Esophagus squamous epithelium (tissue), 5 donors: ENCODE data around the gene MAP4K4. TPM values are rescaled to one million over a fixed set of nuclear protein-coding genes. Genes with fewer than 3 reads are reported as not detected.

Source experiments
- DNase-seq: peaks from one replicate; lab custom pipeline; 2025; lab: John Stamatoyannopoulos, UW
- H3K27ac ChIP-seq, 4 donors: fragments of 200-600 bp; sonication (generic); one replicate each; pipeline ENCODE4 v1.5.1; 2016 to 2019; ENCODE audit warnings: mild to moderate bottlenecking in 1 of 4
- H3K27me3 ChIP-seq, 4 donors: fragments of 200-600 bp; sonication (generic); 1 replicate in 3 of 4; 2 replicates in 1 of 4; pipeline versions ENCODE4 v1.5.1 to v1.6.0; 2017 to 2021; ENCODE audit warnings: antibody characterized with exemption in 1 of 4
- H3K36me3 ChIP-seq, 3 donors: fragments of 200-600 bp; sonication (generic); one replicate each; pipeline ENCODE4 v1.5.1; 2016 to 2019
- H3K4me1 ChIP-seq, 3 donors: fragments of 200-600 bp; sonication (generic); one replicate each; pipeline ENCODE4 v1.5.1; 2017 to 2019
- H3K4me3 ChIP-seq, 4 donors: fragments of 200-600 bp; sonication (generic); 1 replicate in 3 of 4; 2 replicates in 1 of 4; pipeline ENCODE4 v1.5.1; 2016 to 2019; ENCODE audit warnings: mild to moderate bottlenecking in 2 of 4, moderate library complexity in 1 of 4
- H3K9me3 ChIP-seq, 3 donors: fragments of 200-600 bp; sonication (generic); one replicate each; pipeline ENCODE4 v1.5.1; 2016 to 2019
- POLR2A ChIP-seq, 4 donors: fragments of 450-650 bp; IDR thresholded peaks; one replicate each; pipeline ENCODE4 v1.6.1; 2017; ENCODE audit warnings: antibody characterized with exemption in 4 of 4, mild to moderate bottlenecking in 4 of 4, moderate library complexity in 3 of 4
- WGBS, 2 donors: methylation state at CpG; one replicate each; pipeline ENCODE4 v1.1.5; 2018; 5-methylcytosine and 5-hydroxymethylcytosine counted together
- intact Hi-C: fragments of 100-400 bp; cut with DNase I; formaldehyde crosslinking; loops from one replicate; pipeline ENCODE4 v1.15.0; 2022
- total RNA-seq, 4 donors: library from RNA; depleted of rRNA; stranded (reverse); fragments of >200 nt; gene quantifications; one replicate each; pipeline ENCODE4 v1.1.0, GENCODE V29; 2016
- TF ChIP-seq, protein P1 (sequence below), 6 experiments: fragments of 450-650 bp in 4 of 6; fragments of 200-600 bp in 2 of 6; sonication (generic) in 2 of 6; IDR thresholded peaks; one replicate each; pipeline ENCODE4 v1.5.1; 2016 to 2019; ENCODE audit warnings: antibody characterized with exemption in 6 of 6, mild to moderate bottlenecking in 4 of 6, moderate library complexity in 4 of 6
- donor health status: DM: yes; HTN: yes; CAD: no.

The MAP4K4 gene
- total RNA-seq, 4 donors from 2014 or later, result 46.0 to 121 (median 53.9) TPM

DNA sequence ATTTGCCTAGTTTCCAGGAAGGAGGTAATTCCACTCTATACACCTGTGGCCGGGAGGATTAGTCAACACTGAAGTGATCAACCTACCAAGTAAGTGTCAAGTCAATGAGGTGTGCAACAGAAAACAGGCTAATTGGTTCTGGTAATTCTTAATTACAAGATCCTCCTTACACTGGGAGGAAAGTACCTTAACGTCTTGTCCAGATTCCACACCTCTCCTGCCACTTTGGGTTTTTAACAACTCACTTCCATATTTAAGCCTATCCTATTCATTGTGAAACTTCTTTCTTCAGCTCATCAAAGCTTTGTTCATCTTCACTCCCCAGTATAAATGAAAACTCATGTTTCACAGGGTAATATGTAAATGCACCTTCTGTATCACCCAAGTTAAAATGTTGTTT, 22.0 kb upstream of the MAP4K4 start:
- WGBS, 2 donors, result 34 to 37% methylated on average over 2 of the region's 2 CpGs
- Histone ChIP-seq H3K27me3 (no peaks in the 10 kb centered on the region), H3K9me3 (peaks cover 0 to 8% (median 8%) of the 10 kb centered on the region in 3 donors), H3K4me1 (no peaks in the 10 kb centered on the region), H3K27ac (no peak overlapping the region), H3K36me3 (no peaks in the 10 kb centered on the region), H3K4me3 (no peak overlapping the region)
- DNase-seq, result no peak
- TF ChIP-seq, protein P1, sequence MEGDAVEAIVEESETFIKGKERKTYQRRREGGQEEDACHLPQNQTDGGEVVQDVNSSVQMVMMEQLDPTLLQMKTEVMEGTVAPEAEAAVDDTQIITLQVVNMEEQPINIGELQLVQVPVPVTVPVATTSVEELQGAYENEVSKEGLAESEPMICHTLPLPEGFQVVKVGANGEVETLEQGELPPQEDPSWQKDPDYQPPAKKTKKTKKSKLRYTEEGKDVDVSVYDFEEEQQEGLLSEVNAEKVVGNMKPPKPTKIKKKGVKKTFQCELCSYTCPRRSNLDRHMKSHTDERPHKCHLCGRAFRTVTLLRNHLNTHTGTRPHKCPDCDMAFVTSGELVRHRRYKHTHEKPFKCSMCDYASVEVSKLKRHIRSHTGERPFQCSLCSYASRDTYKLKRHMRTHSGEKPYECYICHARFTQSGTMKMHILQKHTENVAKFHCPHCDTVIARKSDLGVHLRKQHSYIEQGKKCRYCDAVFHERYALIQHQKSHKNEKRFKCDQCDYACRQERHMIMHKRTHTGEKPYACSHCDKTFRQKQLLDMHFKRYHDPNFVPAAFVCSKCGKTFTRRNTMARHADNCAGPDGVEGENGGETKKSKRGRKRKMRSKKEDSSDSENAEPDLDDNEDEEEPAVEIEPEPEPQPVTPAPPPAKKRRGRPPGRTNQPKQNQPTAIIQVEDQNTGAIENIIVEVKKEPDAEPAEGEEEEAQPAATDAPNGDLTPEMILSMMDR (IDR thresholded peaks at IDR 0.05), result no peak
- TF ChIP-seq POLR2A (IDR thresholded peaks at IDR 0.05), result no peak
- intact Hi-C loops, result no loop called here

DNA sequence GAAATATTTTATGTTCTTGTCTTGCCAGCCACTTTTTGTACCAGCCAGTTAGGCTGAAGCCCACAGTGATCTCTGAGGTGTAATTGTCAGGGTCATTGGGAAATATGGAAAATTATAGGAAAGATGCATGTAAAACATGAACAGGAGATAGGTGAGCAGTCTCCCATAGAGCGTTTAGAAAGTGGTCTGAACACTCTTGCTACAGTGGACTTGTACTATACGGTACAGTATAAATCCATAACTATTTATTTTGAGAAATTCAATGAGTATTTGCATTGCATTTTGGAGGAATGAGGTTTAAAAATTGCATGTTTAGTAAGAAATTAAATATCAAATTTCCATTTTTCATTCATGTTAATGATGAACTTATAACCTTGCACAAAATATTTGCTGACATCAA, 20.8 kb upstream of the MAP4K4 start:
- no peak for DNase-seq
- intact Hi-C loops, result no loop called here
- H3K9me3 ChIP-seq, result peaks cover 0 to 8% (median 8%) of the 10 kb centered on the region in 3 donors
- TF ChIP-seq POLR2A (IDR thresholded peaks at IDR 0.05), result no peak
- TF ChIP-seq, protein P1 (IDR thresholded peaks at IDR 0.05), result no peak
- no peaks in the 10 kb centered on the region for H3K27me3 ChIP-seq
- WGBS, 2 donors, result 80 to 88% methylated on average over 2 of the region's 2 CpGs
- no peaks in the 10 kb centered on the region for H3K4me1 ChIP-seq
- H3K27ac ChIP-seq, result no peak overlapping the region
- H3K4me3 ChIP-seq, result no peak overlapping the region
- no peaks in the 10 kb centered on the region for H3K36me3 ChIP-seq

DNA sequence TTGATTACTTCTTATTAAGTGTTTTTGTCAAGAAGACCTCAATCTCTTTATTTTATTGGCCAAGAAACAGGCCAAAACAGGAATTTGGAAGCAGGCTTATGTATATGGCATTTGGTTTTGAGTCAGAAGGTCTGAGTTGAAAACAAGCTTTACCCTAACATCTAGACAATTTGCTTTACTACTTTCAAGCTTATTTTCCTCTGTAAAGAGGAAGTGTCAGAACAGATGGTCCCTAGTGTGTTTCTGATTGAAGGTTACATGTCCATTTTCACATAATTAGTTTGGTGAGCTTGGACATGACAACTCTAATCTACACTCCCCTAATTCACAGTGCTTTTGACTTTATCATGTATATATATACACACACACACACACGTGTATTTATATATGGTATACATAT, 19.8 kb upstream of the MAP4K4 start:
- no peaks in the 10 kb centered on the region for H3K27me3 ChIP-seq
- H3K36me3 ChIP-seq, result no peaks in the 10 kb centered on the region
- intact Hi-C loops, result no loop called here
- no peak overlapping the region for H3K27ac ChIP-seq
- no peaks in the 10 kb centered on the region for H3K4me1 ChIP-seq
- H3K4me3 ChIP-seq, result no peak overlapping the region
- peaks cover 0 to 2% (median 1%) of the 10 kb centered on the region in 3 donors for H3K9me3 ChIP-seq
- DNase-seq, result no peak
- 0 to 36% methylated on average over 1 of the region's 1 CpG for WGBS, 2 donors
- TF ChIP-seq, protein P1 (IDR thresholded peaks at IDR 0.05), result no peak
- TF ChIP-seq POLR2A (IDR thresholded peaks at IDR 0.05), result no peak

DNA sequence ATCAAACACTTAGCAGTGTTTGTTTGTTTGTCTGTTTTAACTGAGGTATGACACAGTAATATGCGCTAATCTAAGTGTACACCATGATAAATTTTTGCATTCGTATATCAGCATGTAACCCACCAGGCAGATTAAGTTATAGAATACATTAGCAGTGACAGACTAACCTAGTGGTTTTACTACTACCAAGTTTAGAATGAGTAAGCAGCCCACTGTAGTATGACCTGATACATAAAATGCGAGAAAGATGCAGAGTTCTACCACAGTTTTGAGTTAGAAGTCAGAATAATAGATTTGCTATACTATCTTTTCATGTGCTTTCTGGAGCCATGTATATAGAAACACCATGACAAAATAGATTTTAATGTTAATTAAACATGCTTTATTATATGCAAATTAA, 19.1 kb upstream of the MAP4K4 start:
- intact Hi-C loops, result no loop called here
- Histone ChIP-seq H3K9me3 (no peaks in the 10 kb centered on the region), H3K27ac (no peak overlapping the region), H3K27me3 (no peaks in the 10 kb centered on the region), H3K4me3 (no peak overlapping the region), H3K4me1 (no peaks in the 10 kb centered on the region), H3K36me3 (no peaks in the 10 kb centered on the region)
- TF ChIP-seq POLR2A (IDR thresholded peaks at IDR 0.05), result no peak
- TF ChIP-seq, protein P1 (IDR thresholded peaks at IDR 0.05), result no peak
- 80 to 100% methylated on average over 3 of the region's 3 CpGs for WGBS, 2 donors
- DNase-seq, result no peak

DNA sequence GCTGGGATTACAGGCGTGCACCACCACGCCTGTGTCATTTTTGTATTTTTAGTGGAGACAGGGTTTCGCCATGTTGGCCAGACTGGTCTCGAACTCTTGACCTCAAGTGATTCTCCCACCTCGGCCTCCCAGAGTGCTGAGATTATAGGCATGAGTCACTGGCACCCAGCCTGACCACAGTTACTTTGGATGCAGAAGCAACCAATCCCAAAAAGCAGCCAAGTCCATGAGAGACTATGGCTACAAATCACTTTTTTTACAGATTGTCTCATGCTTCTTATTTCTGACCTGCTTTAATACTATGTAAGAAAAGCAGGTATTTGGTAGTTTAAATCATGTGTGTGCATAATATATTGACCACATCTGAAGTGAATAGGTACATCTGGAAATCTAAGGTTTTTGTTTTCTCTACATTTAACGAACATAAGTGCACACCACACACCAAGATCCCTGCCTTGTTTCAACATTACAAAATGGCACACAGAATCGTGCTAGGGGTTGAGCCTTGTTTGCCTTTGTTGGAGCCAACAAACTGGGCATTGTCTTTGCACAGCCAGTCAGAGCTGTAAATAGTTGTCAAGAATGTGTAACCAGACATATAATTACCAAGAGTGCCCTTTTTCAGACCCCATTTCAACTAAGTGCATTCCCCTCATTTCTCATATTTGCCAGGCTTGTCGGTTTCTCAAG, 18.3 kb upstream of the MAP4K4 start:
- Histone ChIP-seq H3K27ac (no peak overlapping the region), H3K4me1 (no peaks in the 10 kb centered on the region), H3K36me3 (no peaks in the 10 kb centered on the region), H3K9me3 (no peaks in the 10 kb centered on the region), H3K4me3 (no peak overlapping the region), H3K27me3 (no peaks in the 10 kb centered on the region)
- intact Hi-C loops, result no loop called here
- no peak for TF ChIP-seq POLR2A (IDR thresholded peaks at IDR 0.05)
- TF ChIP-seq, protein P1 (IDR thresholded peaks at IDR 0.05), result no peak
- no peak for DNase-seq
- 72 to 79% methylated on average over 6 to 8 of the region's 8 CpGs for WGBS, 2 donors
